Fibroblast of skin of abdomen (primary cell): ENCODE measurements around the gene NEK1.
"Not testable (repeated sequence)": the region's sequence is repeated elsewhere in the genome, so short reads cannot be mapped to it uniquely, and the experiment has no call there.

Source experiments
- DNase-seq: peaks from one replicate; pipeline ENCODE4 v3.0.0-alpha.2; 2013

NEK1 gene

DNA sequence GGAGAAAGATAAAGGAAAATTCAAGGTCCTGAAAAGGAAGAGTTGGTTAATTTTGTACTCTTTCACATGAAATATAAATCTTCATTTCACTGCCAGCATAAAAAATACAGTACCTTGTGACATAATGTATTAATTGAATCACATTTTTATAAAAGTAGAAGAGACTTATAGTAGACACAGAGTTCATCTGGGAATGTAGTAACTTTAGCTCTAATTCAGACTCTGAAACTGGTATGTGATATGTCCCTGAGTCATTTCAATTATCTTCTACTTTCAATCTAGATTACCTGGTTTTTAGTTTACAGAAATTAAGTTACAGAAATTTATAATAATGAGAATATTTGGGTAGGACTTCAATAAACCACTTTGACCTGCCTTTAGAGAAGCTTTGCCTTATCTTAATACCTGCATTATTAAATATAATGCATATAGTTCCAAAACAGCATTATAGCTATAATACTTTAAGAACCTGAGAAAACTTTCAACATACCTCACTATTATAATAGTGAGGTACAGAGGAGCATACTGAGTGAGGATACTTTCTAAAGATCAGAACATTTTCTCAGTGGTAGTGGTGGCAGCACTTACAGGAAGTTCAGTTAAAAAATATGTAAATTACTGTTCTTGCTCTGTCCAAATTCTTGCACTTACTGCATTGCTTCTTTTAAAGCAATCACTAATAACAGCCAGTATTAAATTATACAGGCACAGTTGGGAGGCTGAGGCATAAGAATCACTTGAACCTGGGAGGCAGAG, 11.2 kb downstream of the NEK1 start:
- no peak for DNase-seq

DNA sequence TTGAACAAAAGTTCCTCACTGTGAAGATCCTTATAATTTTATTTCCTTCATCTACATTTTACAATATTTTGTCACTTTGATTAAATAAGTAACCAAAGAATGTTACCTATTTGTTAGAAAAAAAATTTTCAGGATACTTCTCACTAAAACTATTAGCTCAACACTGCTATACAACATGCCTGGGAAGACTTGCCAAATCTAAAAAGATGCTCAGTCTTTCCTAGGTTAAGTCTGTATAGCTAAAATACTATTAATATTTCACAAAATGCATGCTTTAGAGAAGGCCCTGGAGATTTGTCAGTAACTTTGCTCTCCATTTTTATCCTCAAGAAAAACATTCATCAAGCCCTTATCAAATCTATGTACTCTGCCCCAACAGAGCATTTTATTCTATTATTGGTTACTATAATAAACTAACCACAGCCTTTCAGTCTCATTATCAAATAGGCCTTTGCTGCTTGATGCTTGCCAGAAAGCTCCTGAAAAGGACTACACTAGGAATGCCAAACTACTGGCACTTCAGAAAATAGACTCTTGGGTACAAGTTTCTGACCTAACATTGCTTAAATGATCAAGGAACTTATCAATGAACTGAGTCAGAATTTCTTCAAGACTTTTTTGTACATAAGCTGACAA, 17.7 kb downstream of the NEK1 start:
- DNase-seq: no peak

DNA sequence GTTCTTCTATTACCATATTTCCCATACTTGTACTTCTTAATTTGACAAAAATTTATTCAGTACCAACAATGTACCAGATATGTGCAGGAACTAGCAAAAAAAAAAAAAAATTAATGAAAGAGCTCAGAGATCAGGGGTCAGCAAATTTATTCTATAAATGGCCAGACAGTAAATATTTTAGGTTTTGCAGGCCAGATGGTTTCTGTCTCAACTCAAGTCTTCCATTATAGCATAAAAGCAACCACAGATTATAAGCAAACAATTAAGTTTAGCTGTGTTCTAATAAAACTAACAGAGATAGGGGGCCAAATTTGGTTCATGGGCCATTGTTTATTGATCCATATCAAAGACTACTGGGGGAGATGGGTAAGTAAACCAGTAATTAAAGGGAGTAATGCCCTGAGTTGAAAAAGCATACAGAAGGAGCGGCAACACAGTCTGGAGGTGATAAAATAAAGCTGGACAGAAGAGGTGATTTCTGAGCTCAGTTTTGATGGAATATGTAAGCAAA, 19.3 kb downstream of the NEK1 start:
- no peak for DNase-seq

DNA sequence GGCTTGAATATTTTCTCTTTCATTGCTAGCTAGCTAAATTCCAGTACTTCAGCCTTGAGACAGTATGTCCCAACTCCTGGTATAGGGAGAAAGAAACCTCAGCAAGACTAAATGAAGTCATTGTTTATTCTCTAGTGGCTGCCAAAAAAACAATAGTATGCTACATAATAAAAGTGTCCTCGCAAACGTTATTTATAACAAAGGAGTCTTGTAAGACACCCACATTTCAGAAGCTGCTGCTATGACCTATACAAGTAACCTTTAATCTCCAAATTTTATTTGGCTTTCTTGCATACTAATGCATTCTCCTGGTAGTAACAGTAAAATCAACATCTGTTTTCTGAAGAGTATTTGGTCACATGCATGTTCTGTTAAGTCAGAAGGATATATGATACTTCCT, 28.8 kb downstream of the NEK1 start:
- DNase-seq: no peak

DNA sequence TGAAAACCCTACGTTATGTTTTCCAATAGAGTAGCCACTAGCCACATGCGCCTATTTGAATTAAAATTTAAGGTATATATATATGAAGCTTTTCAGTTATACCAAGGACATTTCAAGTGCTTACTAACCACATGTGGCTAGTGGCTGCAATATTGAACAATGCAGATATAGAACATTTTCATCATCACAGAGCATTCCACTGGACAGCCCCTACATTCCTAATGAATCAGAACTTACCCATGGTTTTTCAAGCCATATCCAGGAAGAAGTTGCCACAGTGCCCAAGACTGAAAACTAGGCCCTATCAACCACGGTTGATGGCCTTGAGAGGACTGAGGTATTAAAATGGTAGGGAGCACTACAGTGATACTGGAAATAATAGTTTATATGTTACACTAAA, 29.7 kb downstream of the NEK1 start:
- DNase-seq: peak; percentile 14

DNA sequence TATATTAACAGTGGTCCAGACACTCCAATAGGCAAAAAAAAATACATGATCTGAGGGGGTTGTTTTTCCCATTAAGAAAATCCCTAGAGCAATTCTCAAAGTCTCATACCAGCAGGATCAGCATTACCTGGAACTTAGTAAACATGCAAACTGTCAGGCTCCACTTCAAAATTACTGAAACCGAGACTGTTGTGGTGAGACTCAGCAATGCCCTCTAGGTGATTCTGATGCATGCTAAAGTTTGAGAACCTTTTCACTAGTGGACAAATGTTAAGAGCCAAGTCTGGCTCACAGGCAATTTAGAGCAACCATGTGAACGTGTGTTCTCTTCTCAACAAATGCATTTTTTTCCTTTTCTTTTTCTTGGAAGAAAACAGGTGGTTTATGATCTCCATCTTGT, 30.2 kb downstream of the NEK1 start:
- no peak for DNase-seq

GRCh38 chr4:169573889-169574288, 38.5 kb downstream of the NEK1 start:
- no peak for DNase-seq

DNA sequence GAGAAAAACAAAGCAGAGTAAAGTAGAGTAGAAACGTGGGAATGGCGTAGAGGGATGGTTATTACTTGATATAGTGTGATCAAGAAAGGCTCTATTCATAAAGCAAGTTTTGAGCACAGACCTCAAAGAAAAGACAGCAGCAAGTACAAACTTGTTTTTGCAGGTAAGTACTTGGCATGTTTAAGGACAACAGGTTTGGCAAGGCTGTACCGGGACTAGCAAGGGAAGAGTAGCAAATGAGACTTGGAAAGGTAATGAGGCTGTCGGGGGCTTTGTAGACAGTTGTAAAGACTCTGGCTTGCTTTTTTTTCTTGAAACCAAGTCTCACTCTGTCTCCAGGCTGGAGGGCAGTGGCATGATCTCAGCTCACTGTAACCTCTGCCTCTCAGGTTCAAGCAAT, 40.9 kb downstream of the NEK1 start:
- no peak for DNase-seq

DNA sequence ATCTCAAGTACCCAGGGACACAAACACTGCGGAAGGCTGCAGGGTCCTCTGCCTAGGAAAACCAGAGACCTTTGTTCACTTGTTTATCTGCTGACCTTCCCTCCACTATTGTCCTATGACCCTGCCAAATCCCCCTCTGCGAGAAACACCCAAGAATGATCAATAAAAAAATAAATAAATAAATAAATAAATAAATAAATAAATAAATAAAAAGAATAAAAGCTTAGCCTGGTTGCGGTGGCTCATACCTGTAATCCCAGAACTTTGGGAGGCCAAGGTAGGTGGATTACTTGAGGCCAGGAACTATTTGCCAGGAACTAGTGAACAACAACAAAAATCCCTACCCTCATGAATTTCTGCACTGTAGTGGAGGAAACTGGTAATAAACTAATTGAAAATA, 41.4 kb downstream of the NEK1 start:
- not testable (repeated sequence) for DNase-seq

DNA sequence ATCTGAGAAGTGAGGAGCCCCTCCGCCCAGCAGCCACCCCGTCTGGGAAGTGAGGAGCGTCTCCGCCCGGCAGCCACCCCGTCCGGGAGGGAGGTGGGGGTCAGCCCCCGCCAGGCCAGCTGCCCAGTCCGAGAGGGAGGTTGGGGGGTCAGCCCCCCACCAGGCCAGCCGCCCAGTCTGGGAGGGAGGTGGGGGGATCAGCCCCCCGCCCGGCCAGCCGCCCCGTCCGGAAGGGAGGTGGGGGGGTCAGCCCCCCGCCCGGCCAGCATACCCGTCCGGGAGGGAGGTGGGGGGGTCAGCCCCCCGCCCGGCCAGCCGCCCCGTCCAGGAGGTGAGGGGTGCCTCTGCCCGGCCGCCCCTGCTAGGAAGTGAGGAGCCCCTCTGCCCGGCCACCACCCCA, 42.1 kb downstream of the NEK1 start:
- not testable (repeated sequence) for DNase-seq

DNA sequence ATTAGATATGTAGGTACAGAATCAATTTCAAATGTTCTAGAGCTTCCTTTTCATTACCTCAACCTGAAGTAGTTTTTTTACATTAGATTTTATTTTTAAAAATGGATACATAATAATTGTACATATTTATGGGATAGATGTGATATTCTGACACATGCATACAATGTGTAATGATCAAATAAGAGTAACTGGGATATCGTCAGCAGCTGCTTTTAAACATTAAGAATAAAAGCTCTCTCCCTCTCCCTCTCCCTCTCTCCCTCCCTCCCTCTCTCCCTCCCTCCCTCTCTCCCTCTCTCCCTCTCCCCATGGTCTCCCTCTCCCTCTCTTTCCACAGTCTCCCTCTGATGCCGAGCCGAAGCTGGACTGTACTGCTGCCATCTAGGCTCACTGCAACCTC, 43.2 kb downstream of the NEK1 start:
- DNase-seq: not testable (repeated sequence)

DNA sequence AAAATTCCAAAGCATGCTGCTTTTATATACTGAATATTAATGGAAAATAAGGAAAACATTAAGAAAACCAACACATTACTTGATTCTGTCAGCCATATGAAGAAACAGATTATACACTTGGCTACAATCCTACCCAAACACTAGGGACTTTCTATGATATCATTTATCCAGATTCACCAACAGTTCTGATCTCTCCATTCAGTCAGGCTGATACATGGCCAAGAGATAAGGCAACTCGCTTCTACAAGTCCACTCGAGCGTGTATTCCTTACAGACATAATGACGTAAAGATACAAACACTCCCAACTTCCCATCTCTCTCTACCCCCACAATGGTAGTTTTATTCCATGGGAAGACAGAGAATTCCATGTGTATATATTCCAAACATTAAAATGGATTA, 44.5 kb downstream of the NEK1 start:
- DNase-seq: no peak

- peak; percentile 52 for DNase-seq
Observed at GRCh38 chr4:169566021-169566818, 46.2 kb downstream of the NEK1 start.

DNA sequence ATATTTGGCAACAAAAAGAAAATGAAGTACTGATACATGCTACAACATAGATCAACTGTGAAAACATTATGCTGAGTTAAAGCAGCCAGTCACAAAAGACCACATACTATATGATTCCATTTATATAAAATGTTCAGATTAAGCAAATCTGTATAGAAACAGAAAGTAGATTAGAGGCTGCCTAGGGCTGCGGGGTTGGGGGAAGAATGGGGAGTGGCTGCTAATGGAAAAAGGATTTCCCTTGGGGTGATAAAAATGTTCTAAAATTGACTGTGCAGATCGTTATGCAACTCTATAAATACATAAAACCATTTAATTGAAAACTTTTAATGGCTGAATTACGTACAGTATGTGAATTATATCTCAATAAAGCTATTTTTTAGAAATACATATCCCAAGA, 46.8 kb downstream of the NEK1 start:
- DNase-seq: no peak

- DNase-seq: no peak
Observed at GRCh38 chr4:169557061-169557636, 55.2 kb downstream of the NEK1 start.

DNA sequence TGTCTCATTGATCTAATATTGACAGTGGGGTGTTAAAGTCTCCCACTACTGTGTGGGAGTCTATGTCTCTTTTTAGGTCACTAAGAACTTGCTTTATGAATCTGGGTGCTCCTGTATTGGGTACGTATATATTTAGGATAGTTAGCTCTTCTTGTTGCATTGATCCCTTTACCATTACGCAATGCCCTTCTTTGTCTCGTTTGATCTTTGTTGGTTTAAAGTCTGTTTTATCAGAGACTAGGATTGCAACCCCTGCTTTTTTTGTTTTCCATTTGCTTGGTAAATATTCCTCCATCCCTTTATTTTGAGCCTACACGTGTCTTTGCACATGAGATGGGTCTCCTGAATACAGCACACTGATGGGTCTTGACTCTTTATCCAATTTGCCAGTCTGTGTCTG, 65.8 kb downstream of the NEK1 start:
- DNase-seq: not testable (repeated sequence)

GRCh38 chr4:169540774-169541173, 71.6 kb downstream of the NEK1 start:
- DNase-seq: no peak

GRCh38 chr4:169530048-169530447, 82.3 kb downstream of the NEK1 start:
- no peak for DNase-seq

DNA sequence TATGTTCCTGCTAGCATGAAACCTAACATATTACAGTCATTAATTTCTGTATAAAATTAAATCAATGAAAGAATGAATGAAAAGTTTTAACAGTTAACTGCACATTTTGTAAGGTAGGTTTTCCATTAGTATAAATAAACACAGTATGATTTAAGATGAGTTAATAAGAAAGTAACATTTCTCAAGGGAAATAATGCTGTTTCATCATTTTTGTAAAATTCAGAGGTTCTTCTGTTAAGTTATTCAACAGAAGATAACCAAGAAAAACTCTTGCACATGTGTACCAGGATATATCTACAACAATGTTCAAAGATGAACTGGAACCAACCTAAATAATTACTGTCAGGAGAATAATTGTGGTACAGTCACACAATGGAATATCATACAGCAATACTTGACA, 88.6 kb downstream of the NEK1 start:
- no peak for DNase-seq

- no peak for DNase-seq
Observed at GRCh38 chr4:169510617-169511016, 101.8 kb downstream of the NEK1 start.

- no peak for DNase-seq
Observed at GRCh38 chr4:169506903-169507302, 105.5 kb downstream of the NEK1 start.

DNA sequence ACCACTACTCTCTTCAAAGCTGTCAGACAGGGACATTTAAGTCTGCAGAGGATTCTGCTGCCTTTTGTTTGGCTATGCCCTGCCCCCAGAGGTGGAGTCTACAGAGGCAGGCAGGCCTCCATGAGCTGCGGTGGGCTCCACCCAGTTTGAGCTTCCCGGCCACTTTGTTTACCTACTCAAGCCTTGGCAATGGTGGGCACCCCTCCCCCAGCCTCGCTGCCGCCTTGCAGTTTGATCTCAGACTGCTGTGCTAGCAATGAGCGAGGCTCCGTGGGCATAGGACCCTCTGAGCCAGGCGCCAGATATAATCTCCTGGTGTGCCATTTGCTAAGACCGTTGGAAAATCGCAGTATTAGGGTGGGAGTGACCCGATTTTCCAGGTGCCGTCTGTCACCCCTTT, 112.5 kb downstream of the NEK1 start:
- DNase-seq: not testable (repeated sequence)

DNA sequence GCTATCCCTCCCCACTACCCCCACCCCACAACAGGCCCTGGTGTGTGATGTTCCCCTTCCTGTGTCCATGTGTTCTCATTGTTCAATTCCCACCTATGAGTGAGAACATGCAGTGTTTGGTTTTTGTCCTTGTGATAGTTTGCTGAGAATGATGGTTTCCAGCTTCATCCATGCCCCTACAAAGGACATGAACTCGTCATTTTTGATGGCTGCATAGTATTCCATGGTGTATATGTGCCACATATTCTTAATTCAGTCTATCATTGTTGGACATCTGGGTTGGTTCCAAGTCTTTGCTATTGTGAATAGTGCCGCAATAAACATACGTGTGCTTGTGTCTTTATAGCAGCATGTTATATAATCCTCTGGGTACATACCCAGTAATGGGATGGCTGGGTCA, 118.1 kb downstream of the NEK1 start:
- DNase-seq: not testable (repeated sequence)
